Kidney epithelial cell (primary cell): ENCODE data around the gene HACD3. TPM values are rescaled to one million over a fixed set of nuclear protein-coding genes. Genes with fewer than 3 reads are reported as not detected.
A peak's percentile ranks its signal among the peaks of the same experiment; 100 is the strongest.

Experiments
- DNase-seq: peaks from one replicate; pipeline ENCODE4 v3.0.0-alpha.2; 2010; ENCODE audit warnings: low read depth
- H3K27me3 ChIP-seq: 2 replicates; pipeline ENCODE4 v1.6.0; 2011; ENCODE audit warnings: low read length; ENCODE audit not compliant: control insufficient read depth, insufficient read depth
- H3K36me3 ChIP-seq: 2 replicates; pipeline ENCODE4 v1.5.1; 2011; ENCODE audit warnings: low read length; ENCODE audit not compliant: control insufficient read depth, insufficient read depth
- H3K4me3 ChIP-seq: 2 replicates; pipeline ENCODE4 v1.5.1; 2011; ENCODE audit warnings: low read depth, mild to moderate bottlenecking, control low read depth, low read length
- total RNA-seq: library from RNA; depleted of rRNA; stranded (reverse); fragments of >200 nt; gene quantifications from 2 replicates; pipeline ENCODE4 v1.2.3, GENCODE V29; 2015
- TF ChIP-seq, protein P1 (sequence below): IDR thresholded peaks from 2 replicates; pipeline ENCODE4 v1.5.1; 2011; ENCODE audit warnings: mild to moderate bottlenecking, moderate library complexity, low read length, control low read depth, inconsistent platforms; ENCODE audit not compliant: insufficient read depth, poor library complexity, severe bottlenecking

Gene HACD3
- total RNA-seq, result 92.7 and 99.6 TPM in 2 replicates

DNA sequence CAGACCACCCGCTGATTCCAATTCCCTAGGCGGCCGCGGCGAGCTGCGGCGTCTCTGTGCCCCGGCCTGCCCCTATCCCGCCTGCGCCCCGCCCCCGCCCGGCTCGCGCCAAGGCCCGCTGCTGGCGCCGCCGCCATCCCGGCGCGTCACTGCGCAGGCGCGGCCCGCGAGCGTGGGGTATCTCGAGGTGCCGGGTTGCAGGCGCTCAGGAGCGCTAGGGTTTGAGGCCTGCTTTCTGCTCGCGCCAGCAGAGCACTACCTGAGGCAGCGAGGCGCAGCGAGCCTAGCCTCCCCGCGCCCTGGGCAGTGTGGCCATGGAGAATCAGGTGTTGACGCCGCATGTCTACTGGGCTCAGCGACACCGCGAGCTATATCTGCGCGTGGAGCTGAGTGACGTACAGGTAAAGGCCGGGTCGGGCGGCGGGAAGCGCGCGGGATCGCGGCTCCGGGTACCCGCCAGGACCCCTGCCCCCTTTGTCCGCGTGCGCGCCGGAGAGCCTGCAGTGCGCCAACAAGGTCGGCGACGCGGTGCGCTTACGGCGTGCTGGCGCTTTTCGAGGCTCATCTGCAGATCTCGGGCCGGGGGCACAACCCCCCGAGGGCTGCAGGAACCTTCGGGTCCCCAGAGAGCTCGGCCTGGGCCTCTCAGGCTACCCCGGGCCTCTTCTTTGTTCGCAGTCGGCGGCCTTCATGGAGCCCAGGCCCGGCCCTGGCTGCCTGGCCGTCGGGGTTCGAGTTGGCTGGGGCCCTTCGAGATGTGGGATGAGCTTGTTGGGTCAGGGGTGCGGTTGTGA is at the start of gene HACD3:
TSS of gene HACD3 (plus strand) at position 146 of the 794 bp plus-strand sequence. CDS start at position 315, 169 bp downstream.
- H3K36me3 ChIP-seq, result no peaks in the 10 kb centered on the region
- TF ChIP-seq, protein P1, sequence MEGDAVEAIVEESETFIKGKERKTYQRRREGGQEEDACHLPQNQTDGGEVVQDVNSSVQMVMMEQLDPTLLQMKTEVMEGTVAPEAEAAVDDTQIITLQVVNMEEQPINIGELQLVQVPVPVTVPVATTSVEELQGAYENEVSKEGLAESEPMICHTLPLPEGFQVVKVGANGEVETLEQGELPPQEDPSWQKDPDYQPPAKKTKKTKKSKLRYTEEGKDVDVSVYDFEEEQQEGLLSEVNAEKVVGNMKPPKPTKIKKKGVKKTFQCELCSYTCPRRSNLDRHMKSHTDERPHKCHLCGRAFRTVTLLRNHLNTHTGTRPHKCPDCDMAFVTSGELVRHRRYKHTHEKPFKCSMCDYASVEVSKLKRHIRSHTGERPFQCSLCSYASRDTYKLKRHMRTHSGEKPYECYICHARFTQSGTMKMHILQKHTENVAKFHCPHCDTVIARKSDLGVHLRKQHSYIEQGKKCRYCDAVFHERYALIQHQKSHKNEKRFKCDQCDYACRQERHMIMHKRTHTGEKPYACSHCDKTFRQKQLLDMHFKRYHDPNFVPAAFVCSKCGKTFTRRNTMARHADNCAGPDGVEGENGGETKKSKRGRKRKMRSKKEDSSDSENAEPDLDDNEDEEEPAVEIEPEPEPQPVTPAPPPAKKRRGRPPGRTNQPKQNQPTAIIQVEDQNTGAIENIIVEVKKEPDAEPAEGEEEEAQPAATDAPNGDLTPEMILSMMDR, result no peak
- DNase-seq, result no peak

GRCh38 chr15:65484876-65485275 is 45.4 kb upstream of the HACD3 start:
- no peak for DNase-seq
- no peak overlapping the region for H3K4me3 ChIP-seq
- TF ChIP-seq, protein P1, result no peak
- H3K27me3 ChIP-seq, result no peaks in the 10 kb centered on the region
- H3K36me3 ChIP-seq, result no peaks in the 10 kb centered on the region

More for the DNA sequence above, at the start of gene HACD3:
- Histone ChIP-seq H3K4me3 (peak within 1 kb of the TSS; percentile 95), H3K27me3 (no peaks in the 10 kb centered on the region)

GRCh38 chr15:65494076-65494475 is 36.2 kb upstream of the HACD3 start:
- Histone ChIP-seq H3K36me3 (no peaks in the 10 kb centered on the region), H3K27me3 (no peaks in the 10 kb centered on the region), H3K4me3 (no peak overlapping the region)
- DNase-seq, result no peak
- TF ChIP-seq, protein P1, result no peak

DNA sequence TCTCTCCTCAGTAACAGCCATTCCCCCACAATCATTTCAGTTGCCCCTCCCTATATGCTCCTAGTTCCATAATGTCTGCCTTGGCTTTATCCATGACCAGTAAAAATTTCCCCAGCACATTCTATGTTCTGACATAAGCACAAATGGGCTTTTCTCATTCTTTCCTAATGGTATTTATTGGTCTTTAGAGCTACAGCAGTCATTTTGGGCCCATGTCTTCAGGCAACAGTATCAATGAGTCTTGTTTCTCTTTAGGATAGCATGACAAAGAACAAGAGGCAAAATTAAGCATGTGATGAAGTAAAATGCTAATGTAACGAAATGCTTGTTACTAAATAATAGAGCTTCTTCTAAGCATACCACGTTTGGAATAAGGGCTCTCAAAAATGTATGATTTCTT is 20.9 kb upstream of the HACD3 start:
- DNase-seq, result no peak
- Histone ChIP-seq H3K27me3 (no peaks in the 10 kb centered on the region), H3K36me3 (no peaks in the 10 kb centered on the region), H3K4me3 (no peak overlapping the region)
- TF ChIP-seq, protein P1, result no peak

DNA sequence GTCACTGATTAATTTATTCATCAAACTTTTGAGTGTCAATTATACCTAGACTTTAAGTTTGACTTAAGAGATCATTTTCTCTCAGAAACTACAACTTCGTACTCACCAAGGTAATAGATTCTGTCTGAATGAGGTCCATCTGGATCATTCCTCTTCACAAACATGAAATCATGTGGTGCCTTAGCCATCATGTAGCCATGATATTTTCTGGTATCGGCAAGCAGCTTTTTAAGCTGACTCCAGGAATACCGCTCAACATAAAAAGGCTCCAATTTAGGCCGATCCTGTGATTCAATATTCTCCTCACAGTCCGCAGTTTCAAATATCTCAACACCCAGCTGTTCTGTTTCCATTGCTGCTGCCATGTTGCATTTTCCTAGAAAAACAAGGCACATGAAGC is 18.1 kb upstream of the HACD3 start:
- DNase-seq, result no peak
- no peaks in the 10 kb centered on the region for H3K36me3 ChIP-seq
- TF ChIP-seq, protein P1, result no peak

More for the DNA sequence above, 18.1 kb upstream of the HACD3 start:
- H3K27me3 ChIP-seq, result no peaks in the 10 kb centered on the region
- H3K4me3 ChIP-seq, result no peak overlapping the region
